Tibial artery (tissue), 4 donors: ENCODE data around the gene MAP3K19.

ENCODE experiments used
- DNase-seq, 2 donors: peaks; one replicate each; pipeline ENCODE4 v3.0.0-alpha.2; 2019
- H3K27ac ChIP-seq, 2 donors: fragments of 200-600 bp; sonication (generic) in 1 of 2; 1 replicate in 1 of 2; 2 replicates in 1 of 2; pipeline ENCODE4 v1.5.1; 2018 to 2019; ENCODE audit warnings: mild to moderate bottlenecking in 1 of 2
- H3K27me3 ChIP-seq, 2 donors: fragments of 200-600 bp; sonication (generic) in 1 of 2; one replicate each; pipeline versions ENCODE4 v1.5.1 to v1.6.0; 2016 to 2019
- H3K36me3 ChIP-seq, 3 donors: fragments of 200-600 bp; sonication (generic) in 2 of 3; one replicate each; pipeline ENCODE4 v1.5.1; 2016 to 2019; ENCODE audit warnings: mild to moderate bottlenecking in 2 of 3
- H3K4me1 ChIP-seq, 4 donors: fragments of 200-600 bp; sonication (generic) in 2 of 4; 1 replicate in 3 of 4; 2 replicates in 1 of 4; pipeline ENCODE4 v1.5.1; 2016 to 2019
- H3K4me3 ChIP-seq, 2 donors: fragments of 200-600 bp; sonication (generic) in 1 of 2; 1 replicate in 1 of 2; 2 replicates in 1 of 2; pipeline ENCODE4 v1.5.1; 2018 to 2019; ENCODE audit warnings: mild to moderate bottlenecking in 2 of 2
- H3K9me3 ChIP-seq, 3 donors: fragments of 200-600 bp; sonication (generic) in 1 of 3; one replicate each; pipeline ENCODE4 v1.5.1; 2016 to 2019
- intact Hi-C: fragments of 100-400 bp; cut with DNase I; formaldehyde crosslinking; loops from one replicate; pipeline ENCODE4 v1.15.0; 2023; ENCODE audit warnings: low total_unique reads
- TF ChIP-seq, protein P1 (sequence below), 2 experiments: fragments of 200-600 bp in 1 of 2; fragments of 450-650 bp in 1 of 2; IDR thresholded peaks; one replicate each; pipeline ENCODE4 v1.5.1; 2017 to 2019; ENCODE audit warnings: antibody characterized with exemption in 2 of 2, mild to moderate bottlenecking in 1 of 2, moderate library complexity in 1 of 2

Gene MAP3K19

DNA sequence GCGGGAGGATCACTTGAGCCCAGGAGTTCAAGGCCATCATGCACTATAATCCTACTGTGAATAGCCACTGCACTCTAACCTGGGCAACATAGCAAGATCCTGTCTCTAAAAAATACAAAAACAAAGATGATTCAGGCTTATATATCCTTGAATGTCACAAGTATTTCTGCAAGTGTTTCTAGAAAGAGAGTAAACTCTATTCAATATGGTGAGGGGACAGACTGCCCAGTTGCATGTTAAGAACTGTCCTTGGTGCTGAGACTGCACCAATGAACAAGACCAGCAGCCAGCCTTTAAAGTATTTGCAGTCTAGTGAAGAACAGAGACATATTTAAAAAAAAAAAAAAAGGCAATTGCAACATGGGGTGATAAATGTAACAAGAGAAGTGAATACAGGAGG is 16.4 kb downstream of the MAP3K19 start:
- intact Hi-C loops, result no loop called here
- Histone ChIP-seq H3K27me3 (no peaks in the 10 kb centered on the region), H3K36me3 (no peaks in the 10 kb centered on the region), H3K4me1 (no peaks in the 10 kb centered on the region), H3K4me3 (no peak overlapping the region), H3K9me3 (no peaks in the 10 kb centered on the region), H3K27ac (no peak overlapping the region)
- DNase-seq, result no peak
- TF ChIP-seq, protein P1, sequence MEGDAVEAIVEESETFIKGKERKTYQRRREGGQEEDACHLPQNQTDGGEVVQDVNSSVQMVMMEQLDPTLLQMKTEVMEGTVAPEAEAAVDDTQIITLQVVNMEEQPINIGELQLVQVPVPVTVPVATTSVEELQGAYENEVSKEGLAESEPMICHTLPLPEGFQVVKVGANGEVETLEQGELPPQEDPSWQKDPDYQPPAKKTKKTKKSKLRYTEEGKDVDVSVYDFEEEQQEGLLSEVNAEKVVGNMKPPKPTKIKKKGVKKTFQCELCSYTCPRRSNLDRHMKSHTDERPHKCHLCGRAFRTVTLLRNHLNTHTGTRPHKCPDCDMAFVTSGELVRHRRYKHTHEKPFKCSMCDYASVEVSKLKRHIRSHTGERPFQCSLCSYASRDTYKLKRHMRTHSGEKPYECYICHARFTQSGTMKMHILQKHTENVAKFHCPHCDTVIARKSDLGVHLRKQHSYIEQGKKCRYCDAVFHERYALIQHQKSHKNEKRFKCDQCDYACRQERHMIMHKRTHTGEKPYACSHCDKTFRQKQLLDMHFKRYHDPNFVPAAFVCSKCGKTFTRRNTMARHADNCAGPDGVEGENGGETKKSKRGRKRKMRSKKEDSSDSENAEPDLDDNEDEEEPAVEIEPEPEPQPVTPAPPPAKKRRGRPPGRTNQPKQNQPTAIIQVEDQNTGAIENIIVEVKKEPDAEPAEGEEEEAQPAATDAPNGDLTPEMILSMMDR (IDR thresholded peaks at IDR 0.05), result no peak

DNA sequence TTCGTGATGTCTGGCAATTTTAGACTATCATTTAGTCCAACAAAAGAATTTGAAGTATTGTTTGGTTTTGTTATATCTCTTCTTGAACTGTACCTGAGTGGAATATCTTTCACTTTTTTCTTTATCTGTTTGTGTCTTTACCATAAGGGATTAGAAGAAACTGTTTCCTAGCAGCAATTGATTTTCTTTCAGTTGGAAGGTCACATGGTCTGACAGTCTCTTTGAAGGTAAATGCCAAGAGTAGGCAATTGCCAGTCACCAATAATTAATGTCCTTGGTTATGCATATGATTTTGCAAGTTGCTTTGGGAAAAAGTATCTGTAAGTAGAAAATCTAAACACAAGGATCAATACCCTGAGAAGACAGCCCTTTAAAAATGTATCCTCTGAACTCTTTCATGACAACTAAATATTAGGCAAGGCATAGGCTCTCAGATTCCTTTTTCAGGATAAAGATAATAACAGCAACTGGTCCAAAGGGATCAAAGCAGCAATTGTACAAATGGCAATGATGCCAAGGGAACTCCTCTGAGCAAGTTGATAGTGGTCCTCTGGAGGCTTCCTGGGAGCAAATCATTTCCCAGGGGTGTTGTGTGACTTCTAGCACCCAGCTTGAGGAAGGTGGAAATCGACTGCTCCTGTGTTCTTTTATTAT is 17.6 kb downstream of the MAP3K19 start:
- Histone ChIP-seq H3K36me3 (no peaks in the 10 kb centered on the region), H3K9me3 (no peaks in the 10 kb centered on the region), H3K4me1 (no peaks in the 10 kb centered on the region), H3K4me3 (no peak overlapping the region), H3K27me3 (no peaks in the 10 kb centered on the region), H3K27ac (no peak overlapping the region)
- TF ChIP-seq, protein P1 (IDR thresholded peaks at IDR 0.05), result no peak
- intact Hi-C loops, result no loop called here
- no peak for DNase-seq

DNA sequence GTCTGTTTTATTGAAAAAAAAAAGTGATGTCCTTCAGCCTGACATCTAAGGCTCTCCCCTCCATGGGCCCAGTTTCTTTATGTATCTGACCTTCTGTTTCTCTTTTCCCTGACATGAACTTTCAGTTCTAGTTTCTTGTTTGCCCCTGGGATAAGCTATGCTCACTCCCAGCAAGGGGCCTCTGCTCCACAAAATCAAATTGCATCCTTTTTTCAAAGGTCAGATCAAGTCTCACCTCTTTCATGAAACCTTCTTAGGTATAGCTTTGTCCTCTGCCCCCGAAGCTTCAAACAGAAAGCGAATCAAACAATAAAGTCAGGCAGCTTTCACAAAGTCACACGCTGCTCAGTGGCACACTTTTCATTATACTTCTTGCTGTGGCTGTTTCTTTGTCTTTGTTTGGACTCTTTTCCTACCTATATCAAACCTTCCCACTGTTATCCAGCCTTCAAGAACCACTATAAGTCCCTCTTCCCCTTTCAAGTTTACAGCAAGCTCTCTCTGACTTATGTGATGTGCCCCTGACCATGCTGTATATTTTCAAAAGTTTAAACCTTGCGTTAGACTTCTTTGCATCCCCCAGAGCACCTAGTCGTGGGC is 23.3 kb downstream of the MAP3K19 start:
- intact Hi-C loops, result no loop called here
- H3K4me1 ChIP-seq, result no peaks in the 10 kb centered on the region
- DNase-seq, result no peak
- no peak overlapping the region for H3K27ac ChIP-seq
- no peak overlapping the region for H3K4me3 ChIP-seq
- H3K36me3 ChIP-seq, result no peaks in the 10 kb centered on the region
- TF ChIP-seq, protein P1 (IDR thresholded peaks at IDR 0.05), result no peak
- H3K27me3 ChIP-seq, result no peaks in the 10 kb centered on the region
- H3K9me3 ChIP-seq, result no peaks in the 10 kb centered on the region

GRCh38 chr2:135022952-135023880 is 24.0 kb downstream of the MAP3K19 start:
- Histone ChIP-seq H3K4me1 (no peaks in the 10 kb centered on the region), H3K27ac (no peak overlapping the region), H3K4me3 (no peak overlapping the region), H3K9me3 (no peaks in the 10 kb centered on the region), H3K27me3 (no peaks in the 10 kb centered on the region), H3K36me3 (no peaks in the 10 kb centered on the region)
- no peak for DNase-seq
- intact Hi-C loops, result no loop called here
- TF ChIP-seq, protein P1 (IDR thresholded peaks at IDR 0.05), result no peak

DNA sequence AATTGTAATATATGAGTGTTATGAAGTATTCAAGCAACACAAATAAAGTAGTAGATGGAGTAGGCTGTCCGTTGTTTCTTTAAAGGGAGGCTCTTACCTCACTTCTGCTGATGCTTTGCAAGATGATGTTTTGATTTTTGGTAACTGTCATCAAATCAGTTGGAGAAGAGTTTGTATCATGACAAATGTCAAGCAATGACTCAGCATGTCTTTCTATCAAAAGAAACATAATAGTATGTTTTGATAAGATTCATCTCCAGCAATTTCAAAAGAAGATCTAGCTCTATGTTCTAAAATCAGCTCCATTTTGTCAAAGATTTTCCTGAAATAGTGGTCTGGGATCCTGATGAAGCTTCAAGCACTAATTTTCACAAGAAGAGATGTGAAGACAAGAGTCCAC is 25.6 kb downstream of the MAP3K19 start:
- intact Hi-C loops, result no loop called here
- Histone ChIP-seq H3K4me1 (no peaks in the 10 kb centered on the region), H3K4me3 (no peak overlapping the region), H3K27me3 (no peaks in the 10 kb centered on the region), H3K36me3 (no peaks in the 10 kb centered on the region), H3K9me3 (no peaks in the 10 kb centered on the region), H3K27ac (no peak overlapping the region)
- TF ChIP-seq, protein P1 (IDR thresholded peaks at IDR 0.05), result no peak
- DNase-seq, result no peak
